Stimulated activated CD8-positive, alpha-beta memory T cell treated with anti-CD3 and anti-CD28 coated beads, Interleukin-12 subunit alpha, Interleukin-12 subunit beta, amount 100 ng/mL, for 24 hours (primary cell): Measurements from ENCODE around the gene VCL.
"Not testable (repeated sequence)": the region's sequence is repeated elsewhere in the genome, so short reads cannot be mapped to it uniquely, and the experiment has no call there.

ENCODE experiments used
- DNase-seq: peaks from one replicate; pipeline ENCODE4 v3.0.0-alpha.2; 2020; ENCODE audit errors: extremely low read depth

The VCL gene

GRCh38 chr10:73997787-73998622 is at the start of gene VCL:
Gene VCL (plus strand): TSS chr10:73998116. CDS start chr10:73998208, 92 bp downstream.
- peak; percentile 87 for DNase-seq

GRCh38 chr10:73948947-73949633 is 48.8 kb upstream of the VCL start:
- DNase-seq = no peak

GRCh38 chr10:73950155-73950948 is 47.6 kb upstream of the VCL start:
- no peak for DNase-seq

- no peak for DNase-seq
Measured at GRCh38 chr10:73953665-73954064, 44.3 kb upstream of the VCL start.

GRCh38 chr10:73954737-73955136 is 43.2 kb upstream of the VCL start:
- DNase-seq = no peak

GRCh38 chr10:73955719-73956118 is 42.2 kb upstream of the VCL start:
- no peak for DNase-seq

GRCh38 chr10:73956476-73957359 is 41.2 kb upstream of the VCL start:
- no peak for DNase-seq

- DNase-seq = no peak
Measured at GRCh38 chr10:73959484-73960243, 38.3 kb upstream of the VCL start.

GRCh38 chr10:73962386-73962785 is 35.5 kb upstream of the VCL start:
- no peak for DNase-seq

- DNase-seq = not testable (repeated sequence)
Measured at GRCh38 chr10:73963533-73963932, 34.4 kb upstream of the VCL start.

GRCh38 chr10:73964743-73965142 is 33.2 kb upstream of the VCL start:
- DNase-seq = no peak

- not testable (repeated sequence) for DNase-seq
Measured at GRCh38 chr10:73965267-73965889, 32.5 kb upstream of the VCL start.

- DNase-seq = no peak
Measured at GRCh38 chr10:73965890-73966768, 31.8 kb upstream of the VCL start.

- no peak for DNase-seq
Measured at GRCh38 chr10:73967022-73967429, 30.9 kb upstream of the VCL start.

- no peak for DNase-seq
Measured at GRCh38 chr10:73967544-73967943, 30.4 kb upstream of the VCL start.

GRCh38 chr10:73968098-73968521 is 29.8 kb upstream of the VCL start:
- no peak for DNase-seq

GRCh38 chr10:73969224-73969841 is 28.6 kb upstream of the VCL start:
- DNase-seq = no peak

GRCh38 chr10:73970845-73971244 is 27.1 kb upstream of the VCL start:
- no peak for DNase-seq
